GM23248 (cell line): Measurements from ENCODE around the gene KAT5.

Source experiments
- EZH2 ChIP-seq: fragments of 200-600 bp; sonication (generic); IDR thresholded peaks from 2 replicates; pipeline ENCODE4 v1.6.1; 2018; ENCODE audit warnings: antibody characterized with exemption, mild to moderate bottlenecking; ENCODE audit not compliant: insufficient read depth, poor library complexity, severe bottlenecking
- EZH2phosphoT487 ChIP-seq: fragments of 200-600 bp; sonication (generic); IDR thresholded peaks from 2 replicates; pipeline ENCODE4 v1.6.1; 2018; ENCODE audit warnings: antibody characterized with exemption, moderate library complexity, mild to moderate bottlenecking, low read depth; ENCODE audit not compliant: insufficient read depth

DNA sequence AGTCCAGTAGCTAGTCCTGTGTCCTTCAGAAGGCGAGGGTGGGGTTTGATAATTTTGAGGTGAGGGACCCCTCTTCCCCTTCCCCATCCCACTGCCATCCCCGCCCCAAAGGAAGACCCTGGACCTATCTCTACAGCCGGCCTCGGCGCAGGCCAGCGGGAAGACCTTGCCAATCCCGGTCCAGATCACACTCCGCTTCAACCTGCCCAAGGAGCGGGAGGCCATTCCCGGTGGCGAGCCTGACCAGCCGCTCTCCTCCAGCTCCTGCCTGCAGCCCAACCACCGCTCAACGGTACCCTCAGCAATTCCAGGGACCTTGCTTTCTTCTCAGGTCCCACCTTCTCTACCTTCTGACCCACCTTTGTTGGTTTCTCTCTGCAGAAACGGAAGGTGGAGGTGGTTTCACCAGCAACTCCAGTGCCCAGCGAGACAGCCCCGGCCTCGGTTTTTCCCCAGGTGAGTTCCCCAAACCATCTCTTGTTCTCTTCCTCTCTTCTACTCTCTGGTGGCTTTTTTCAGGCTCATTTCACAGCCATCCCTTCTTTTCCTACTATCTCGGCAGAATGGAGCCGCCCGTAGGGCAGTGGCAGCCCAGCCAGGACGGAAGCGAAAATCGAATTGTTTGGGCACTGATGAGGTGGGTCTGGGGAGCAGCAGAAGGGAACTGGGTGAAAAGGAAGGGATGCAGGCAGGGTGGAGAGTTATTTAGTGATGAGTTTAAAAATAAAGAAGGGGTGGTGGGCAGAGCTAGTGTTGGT lies 1.3 kb downstream of the KAT5 start:
- TF ChIP-seq EZH2 (no peak), EZH2phosphoT487 (no peak)
